Heart left ventricle (tissue), 13 donors: Measurements from ENCODE around the gene CACNG8.

Source experiments
- CTCF ChIP-seq, 12 donors: fragments of 200-600 bp; sonication (generic) in 4 of 12; IDR thresholded peaks; one replicate each; pipeline versions ENCODE4 v1.5.0 to v1.8.0; 2018 to 2022; ENCODE audit warnings: antibody characterized with exemption in 12 of 12, mild to moderate bottlenecking in 5 of 12
- POLR2A ChIP-seq, 2 donors: fragments of 450-650 bp; IDR thresholded peaks; one replicate each; pipeline ENCODE4 v1.6.1; 2017; ENCODE audit warnings: antibody characterized with exemption in 2 of 2, mild to moderate bottlenecking in 2 of 2, moderate library complexity in 2 of 2
- donor health status: ischemic (EF 13 %, LVEDD 7.1; RV severe dilation, severe dysfunction).
- donor health status: DM: no; HTN: yes; CAD: no.
- donor health status: DM: no; HTN: no; CAD: no.
- donor health status: ischemic (EF 25% LVEDD 6.9; RV normal size, moderate dysfunction).
- donor health status: ischemic (EF 25% LVEDD 5.7; RV mildly dilated, moderate dysfunction).
- donor health status: ischemic (EF 35%, LVEDD 5.7; RV mildly dilated, moderate dysfunction).
- donor health status: nonischemic (EF 11% LVEDD 7.7; RV severe dilation, severe dysfunction).
- donor health status: DM: yes; HTN: yes; CAD: no.
- donor health status: PGD.
- donor health status: ischemic (EF 29% LVEDD 5.4; RV normal size, mild dysfunction).
- donor health status: nonischemic (EF 23%, LVEDD 6.1; RV moderate dilation, normal function).

DNA sequence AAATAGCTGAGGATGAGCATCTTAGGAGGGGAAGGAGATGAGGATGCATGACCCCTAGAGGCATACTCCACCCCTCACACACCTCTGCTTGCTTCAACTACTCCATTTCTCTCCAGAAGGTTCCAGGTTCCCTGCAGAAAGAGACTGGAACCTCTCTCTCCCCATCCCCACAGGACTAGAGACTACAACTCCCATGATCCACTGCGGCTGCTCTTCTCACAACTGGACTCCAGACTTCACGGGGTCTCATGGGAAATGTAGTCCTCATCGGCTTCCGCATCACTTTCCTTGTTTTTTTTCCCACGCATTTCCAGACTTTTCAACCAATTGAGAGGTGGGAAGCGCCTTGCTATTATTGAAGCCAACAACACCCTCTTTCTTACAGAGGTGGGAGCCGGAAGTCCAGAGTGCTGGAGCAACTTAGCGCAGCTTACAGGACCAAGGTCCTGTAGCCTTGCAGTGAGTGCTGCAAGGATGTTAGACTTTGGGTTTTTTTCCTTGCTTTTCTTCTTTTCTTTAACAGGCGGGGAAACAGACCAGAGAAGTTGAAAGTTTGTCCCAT, 14.8 kb downstream of the CACNG8 start:
- TF ChIP-seq CTCF (IDR thresholded peaks at IDR 0.05) (no peak), POLR2A (IDR thresholded peaks at IDR 0.05) (no peak)
